Gastroesophageal sphincter (tissue), 3 donors: ENCODE results near the gene SCAMP5.

Experiments used
- EP300 ChIP-seq: sonication (generic); formaldehyde crosslinking; IDR thresholded peaks from one replicate; pipeline ENCODE4 v1.6.1; 2017; ENCODE audit warnings: antibody characterized with exemption, mild to moderate bottlenecking
- POLR2A ChIP-seq, 2 donors: fragments of 450-650 bp; IDR thresholded peaks; one replicate each; pipeline ENCODE4 v1.6.1; 2017; ENCODE audit warnings: antibody characterized with exemption in 2 of 2, mild to moderate bottlenecking in 2 of 2, moderate library complexity in 1 of 2
- POLR2AphosphoS5 ChIP-seq: sonication (generic); formaldehyde crosslinking; IDR thresholded peaks from one replicate; pipeline ENCODE4 v1.6.1; 2017; ENCODE audit warnings: antibody characterized with exemption
- TF ChIP-seq, protein P1 (sequence below), 4 experiments: fragments of 200-600 bp in 2 of 4; fragments of 450-650 bp in 2 of 4; sonication (generic) in 1 of 4; IDR thresholded peaks; one replicate each; pipeline ENCODE4 v1.5.1; 2017 to 2019; ENCODE audit warnings: antibody characterized with exemption in 4 of 4, mild to moderate bottlenecking in 2 of 4, moderate library complexity in 2 of 4

GRCh38 chr15:75069301-75069925 is 74.0 kb downstream of the SCAMP5 start:
- TF ChIP-seq, protein P1, sequence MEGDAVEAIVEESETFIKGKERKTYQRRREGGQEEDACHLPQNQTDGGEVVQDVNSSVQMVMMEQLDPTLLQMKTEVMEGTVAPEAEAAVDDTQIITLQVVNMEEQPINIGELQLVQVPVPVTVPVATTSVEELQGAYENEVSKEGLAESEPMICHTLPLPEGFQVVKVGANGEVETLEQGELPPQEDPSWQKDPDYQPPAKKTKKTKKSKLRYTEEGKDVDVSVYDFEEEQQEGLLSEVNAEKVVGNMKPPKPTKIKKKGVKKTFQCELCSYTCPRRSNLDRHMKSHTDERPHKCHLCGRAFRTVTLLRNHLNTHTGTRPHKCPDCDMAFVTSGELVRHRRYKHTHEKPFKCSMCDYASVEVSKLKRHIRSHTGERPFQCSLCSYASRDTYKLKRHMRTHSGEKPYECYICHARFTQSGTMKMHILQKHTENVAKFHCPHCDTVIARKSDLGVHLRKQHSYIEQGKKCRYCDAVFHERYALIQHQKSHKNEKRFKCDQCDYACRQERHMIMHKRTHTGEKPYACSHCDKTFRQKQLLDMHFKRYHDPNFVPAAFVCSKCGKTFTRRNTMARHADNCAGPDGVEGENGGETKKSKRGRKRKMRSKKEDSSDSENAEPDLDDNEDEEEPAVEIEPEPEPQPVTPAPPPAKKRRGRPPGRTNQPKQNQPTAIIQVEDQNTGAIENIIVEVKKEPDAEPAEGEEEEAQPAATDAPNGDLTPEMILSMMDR (IDR thresholded peaks at IDR 0.05) = no peak
- TF ChIP-seq POLR2A (IDR thresholded peaks at IDR 0.05) (no peak), EP300 (no peak), POLR2AphosphoS5 (no peak)
